22Rv1 (cell line): ENCODE results near the gene GALC.

Experiments used
- H3K27ac ChIP-seq: fragments of 450-650 bp; 2 replicates; pipeline ENCODE4 v1.5.1; 2017
- CTCF ChIP-seq: fragments of 450-650 bp; IDR thresholded peaks from 2 replicates; pipeline ENCODE4 v1.5.1; 2017; ENCODE audit warnings: mild to moderate bottlenecking
- ZFX ChIP-seq: fragments of 450-650 bp; IDR thresholded peaks from 2 replicates; pipeline ENCODE4 v1.6.1; 2017; ENCODE audit warnings: antibody characterized with exemption, borderline replicate concordance

GALC gene

GRCh38 chr14:88016768-88017167, 23.8 kb upstream of the GALC start:
- no peak for TF ChIP-seq ZFX
- TF ChIP-seq CTCF = no peak
- no peak overlapping the region for H3K27ac ChIP-seq

DNA sequence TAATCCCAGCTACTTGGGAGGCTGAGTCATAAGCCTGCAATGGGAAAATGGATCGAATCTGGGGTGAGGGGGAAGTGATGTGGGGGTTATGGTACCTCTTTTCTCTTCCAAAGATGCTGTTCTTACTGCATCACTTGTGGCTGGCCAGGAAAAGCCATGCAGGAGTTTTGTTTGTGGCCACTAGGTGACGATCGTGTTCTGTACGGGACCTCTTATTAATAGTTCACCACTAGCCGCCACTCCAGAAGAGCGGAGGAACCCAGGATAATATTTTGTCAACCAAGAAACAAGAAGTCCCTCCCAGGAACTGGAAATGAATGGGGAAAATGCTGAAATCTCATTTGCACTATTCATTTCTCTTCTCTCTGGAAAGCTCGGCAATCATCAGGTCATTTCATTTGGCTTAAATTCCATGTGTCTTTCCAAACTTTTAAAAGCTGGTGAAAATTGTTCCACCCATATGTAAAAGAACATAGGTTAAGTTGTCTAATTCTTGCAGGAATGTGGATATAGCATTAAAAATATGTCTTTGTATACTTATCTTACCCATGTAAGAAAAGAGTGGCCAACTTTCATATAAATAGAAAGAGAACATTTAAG, 20.9 kb upstream of the GALC start:
- TF ChIP-seq ZFX (no peak), CTCF (peak; percentile 99)
- no peak overlapping the region for H3K27ac ChIP-seq

DNA sequence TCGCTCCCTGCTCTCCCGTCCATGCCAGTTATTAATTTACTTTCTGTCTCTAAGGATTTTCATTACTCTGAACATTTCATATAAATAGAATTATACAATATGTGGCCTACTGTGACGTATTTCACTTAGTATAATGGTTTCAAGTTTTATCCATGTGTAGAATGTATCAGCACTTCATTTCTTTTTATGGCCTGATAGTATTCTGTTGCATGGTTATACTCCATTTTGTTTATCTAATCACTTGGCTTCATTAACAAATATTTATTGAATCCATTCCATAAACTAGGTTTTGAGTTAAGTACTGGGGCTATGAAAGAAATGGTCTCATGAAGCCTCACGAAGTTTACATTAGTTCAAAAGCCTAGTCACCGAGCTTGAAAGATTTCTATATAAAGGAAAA, 19.5 kb upstream of the GALC start:
- no peak overlapping the region for H3K27ac ChIP-seq
- no peak for TF ChIP-seq ZFX
- no peak for TF ChIP-seq CTCF

- no peak for TF ChIP-seq ZFX
- TF ChIP-seq CTCF = no peak
- H3K27ac ChIP-seq = no peak overlapping the region
Measured at GRCh38 chr14:88010331-88010730, 17.3 kb upstream of the GALC start.

- TF ChIP-seq CTCF (no peak), ZFX (no peak)
Measured at GRCh38 chr14:88009486-88009885, 16.5 kb upstream of the GALC start.

GRCh38 chr14:88008039-88008742, 15.2 kb upstream of the GALC start:
- no peak for TF ChIP-seq ZFX
- TF ChIP-seq CTCF = no peak
- H3K27ac ChIP-seq = no peak overlapping the region

More at GRCh38 chr14:88009486-88009885, 16.5 kb upstream of the GALC start:
- H3K27ac ChIP-seq = no peak overlapping the region

DNA sequence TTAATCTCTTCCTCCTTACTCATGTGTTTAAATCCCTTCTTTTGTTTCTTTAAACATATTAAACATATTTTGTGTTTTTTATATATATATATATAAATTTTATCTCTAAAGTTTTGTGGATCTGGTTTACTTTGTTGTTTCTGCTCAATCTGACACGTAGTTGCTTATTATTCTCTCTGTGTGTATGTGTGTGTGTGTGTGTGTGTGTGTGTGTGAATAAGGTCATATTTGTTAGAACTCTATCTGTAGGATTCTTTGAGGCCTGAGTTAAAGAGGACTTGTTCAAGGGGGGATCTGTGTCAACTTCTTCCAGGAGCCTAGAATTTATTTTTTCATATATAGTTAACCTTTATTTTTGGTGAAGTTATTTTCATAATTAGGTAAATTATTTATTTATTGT, 14.6 kb upstream of the GALC start:
- H3K27ac ChIP-seq = no peak overlapping the region
- no peak for TF ChIP-seq CTCF
- TF ChIP-seq ZFX = no peak
